IMR-90 (cell line): ENCODE measurements around the gene AKAP9. TPM values are rescaled to one million over a fixed set of nuclear protein-coding genes. Genes with fewer than 3 reads are reported as not detected.

ENCODE experiments used
- ATAC-seq: fragments of 200-7000 bp; cut with Tn5 transposase; 2 replicates; pipeline ENCODE4 v1.9.1; 2020; ENCODE audit warnings: low read depth, mild to moderate bottlenecking, moderate library complexity
- BruUV-seq: library from RNA; stranded (reverse); fragments of 400-500 nt; replicated peaks from 2 replicates; lab custom pipeline; 2021; lab: Mats Ljungman, UMichigan
- CTCF ChIA-PET: fragments of 300-600 bp; formaldehyde crosslinking; extraction: SDS; loops from one replicate; lab custom pipeline; 2021; ENCODE audit warnings: antibody characterized with exemption; lab: Yijun Ruan, JAX
- POLR2A ChIA-PET: fragments of 300-600 bp; sonication (Branson Sonifier 250); formaldehyde crosslinking; loops from one replicate; lab custom pipeline; 2022; ENCODE audit warnings: antibody characterized with exemption; ENCODE audit not compliant: unreplicated experiment; lab: Charles Lee
- DNase-seq: peaks from one replicate; pipeline ENCODE4 v3.0.0; 2013
- H2AFZ ChIP-seq: replicated peaks from 2 replicates; pipeline ENCODE3; 2013; ENCODE audit warnings: low read length, mild to moderate bottlenecking; ENCODE audit not compliant: poor library complexity
- H2AK5ac ChIP-seq: 2 replicates; pipeline ENCODE4 v1.6.1; 2013; ENCODE audit warnings: low read depth, low read length, inconsistent platforms
- H2AK9ac ChIP-seq: replicated peaks from 2 replicates; pipeline ENCODE3; 2013; ENCODE audit warnings: mild to moderate bottlenecking, low read depth, low read length, moderate library complexity; ENCODE audit not compliant: poor library complexity
- H2BK120ac ChIP-seq: 2 replicates; pipeline ENCODE4 v1.6.1; 2013; ENCODE audit warnings: low read depth, low read length, inconsistent platforms
- H2BK15ac ChIP-seq: 3 replicates; pipeline ENCODE4 v1.6.1; 2013; ENCODE audit warnings: low read depth, low read length, inconsistent platforms
- H2BK20ac ChIP-seq: 2 replicates; pipeline ENCODE4 v1.6.1; 2013; ENCODE audit warnings: low read depth, mild to moderate bottlenecking, inconsistent platforms, low read length, moderate library complexity
- H2BK5ac ChIP-seq: 2 replicates; pipeline ENCODE4 v1.6.1; 2013; ENCODE audit warnings: mild to moderate bottlenecking, low read depth, low read length, inconsistent platforms; ENCODE audit not compliant: poor library complexity, severe bottlenecking
- H3K14ac ChIP-seq: replicated peaks from 2 replicates; pipeline ENCODE4 v1.6.1; 2013; ENCODE audit warnings: low read depth, low read length, inconsistent platforms
- H3K18ac ChIP-seq: 2 replicates; pipeline ENCODE4 v1.6.1; 2013; ENCODE audit warnings: low read depth, low read length, control low read depth
- H3K23ac ChIP-seq: 2 replicates; pipeline ENCODE4 v1.6.1; 2013; ENCODE audit warnings: low read depth, low read length, inconsistent platforms
- H3K27ac ChIP-seq: 2 replicates; pipeline ENCODE4 v1.5.1; 2013; ENCODE audit warnings: mild to moderate bottlenecking, control low read depth, low read length; ENCODE audit not compliant: insufficient read depth
- H3K27me3 ChIP-seq: 2 replicates; pipeline ENCODE4 v1.6.1; 2013; ENCODE audit warnings: low read length; ENCODE audit not compliant: control insufficient read depth, insufficient read depth
- H3K36me3 ChIP-seq: 2 replicates; pipeline ENCODE4 v1.6.1; 2013; ENCODE audit warnings: low read length, mixed read lengths; ENCODE audit not compliant: control insufficient read depth, insufficient read depth
- H3K4ac ChIP-seq: 2 replicates; pipeline ENCODE4 v1.6.1; 2013; ENCODE audit warnings: low read depth, low read length, inconsistent platforms
- H3K4me1 ChIP-seq: 2 replicates; pipeline ENCODE4 v1.6.1; 2013; ENCODE audit warnings: low read length, mixed read lengths; ENCODE audit not compliant: control insufficient read depth, insufficient read depth
- H3K4me2 ChIP-seq: 2 replicates; pipeline ENCODE4 v1.6.1; 2013; ENCODE audit warnings: low read depth, mild to moderate bottlenecking, control low read depth, low read length, moderate library complexity
- H3K4me3 ChIP-seq: 2 replicates; pipeline ENCODE4 v1.5.1; 2013; ENCODE audit warnings: low read depth, mild to moderate bottlenecking, control low read depth, low read length, moderate library complexity; ENCODE audit not compliant: insufficient read depth
- H3K56ac ChIP-seq: 2 replicates; pipeline ENCODE4 v1.6.1; 2013; ENCODE audit warnings: low read length, inconsistent platforms; ENCODE audit not compliant: insufficient read depth; ENCODE audit errors: extremely low read depth
- H3K79me1 ChIP-seq, 2 experiments: 2 replicates each; pipeline ENCODE4 v1.6.1; 2013; ENCODE audit warnings: low read length in 2 of 2, inconsistent platforms in 1 of 2, low read depth in 1 of 2
- H3K9ac ChIP-seq: 2 replicates; pipeline ENCODE4 v1.6.1; 2013; ENCODE audit warnings: low read depth, low read length, control low read depth
- H3K9me1 ChIP-seq: 2 replicates; pipeline ENCODE4 v1.6.1; 2013; ENCODE audit warnings: low read length, inconsistent platforms; ENCODE audit not compliant: insufficient read depth
- H3K9me3 ChIP-seq: 2 replicates; pipeline ENCODE4 v1.6.1; 2013; ENCODE audit warnings: low read length; ENCODE audit not compliant: control insufficient read depth, insufficient read depth
- H4K20me1 ChIP-seq: 2 replicates; pipeline ENCODE4 v1.6.1; 2013; ENCODE audit warnings: low read length, inconsistent platforms; ENCODE audit not compliant: insufficient read depth
- H4K5ac ChIP-seq: 2 replicates; pipeline ENCODE4 v1.6.1; 2013; ENCODE audit warnings: mild to moderate bottlenecking, low read depth, low read length, control low read depth
- H4K8ac ChIP-seq, 2 experiments: 2 replicates each; pipeline ENCODE4 v1.6.1; 2013; ENCODE audit warnings: low read depth in 2 of 2, low read length in 2 of 2, control low read depth in 1 of 2, inconsistent platforms in 1 of 2
- H4K91ac ChIP-seq: 2 replicates; pipeline ENCODE4 v1.6.1; 2013; ENCODE audit warnings: low read depth, low read length, inconsistent platforms; ENCODE audit not compliant: insufficient read depth
- BHLHE40 ChIP-seq: fragments of 150-350 bp; IDR thresholded peaks from 2 replicates; pipeline ENCODE4 v1.6.1; 2016; ENCODE audit warnings: mild to moderate bottlenecking, low read depth, low read length
- CHD1 ChIP-seq: IDR thresholded peaks from 2 replicates; pipeline ENCODE4 v1.6.1; 2012; ENCODE audit warnings: low read depth, low read length, improper control_type of control experiment
- CTCF ChIP-seq: conservative IDR thresholded peaks from 2 replicates; pipeline ENCODE4 v1.5.1; 2012; ENCODE audit warnings: mild to moderate bottlenecking, low read depth, low read length, improper control_type of control experiment
- ELK1 ChIP-seq: fragments of 150-350 bp; IDR thresholded peaks from 2 replicates; pipeline ENCODE4 v1.6.1; 2016; ENCODE audit warnings: low read depth, mild to moderate bottlenecking, low read length, moderate library complexity, borderline replicate concordance
- FOS ChIP-seq: fragments of 150-350 bp; IDR thresholded peaks from 2 replicates; pipeline ENCODE4 v1.6.1; 2016; ENCODE audit warnings: low read depth, low read length
- MAFK ChIP-seq: IDR thresholded peaks from 2 replicates; pipeline ENCODE4 v1.6.1; 2012; ENCODE audit warnings: low read depth, low read length, improper control_type of control experiment
- MAZ ChIP-seq: IDR thresholded peaks from 2 replicates; pipeline ENCODE4 v1.6.1; 2012; ENCODE audit warnings: low read depth, mild to moderate bottlenecking, low read length, improper control_type of control experiment, moderate library complexity, borderline replicate concordance
- MXI1 ChIP-seq: IDR thresholded peaks from 2 replicates; pipeline ENCODE4 v1.6.1; 2012; ENCODE audit warnings: low read depth, mild to moderate bottlenecking, low read length, moderate library complexity, borderline replicate concordance
- NFE2L2 ChIP-seq: fragments of 150-350 bp; IDR thresholded peaks from 2 replicates; pipeline ENCODE4 v1.6.1; 2016; ENCODE audit warnings: low read depth, mild to moderate bottlenecking, low read length
- RCOR1 ChIP-seq: IDR thresholded peaks from 2 replicates; pipeline ENCODE4 v1.6.1; 2012; ENCODE audit warnings: mild to moderate bottlenecking, low read length, improper control_type of control experiment; ENCODE audit not compliant: insufficient replicate concordance
- SMC3 ChIP-seq: fragments of 150-350 bp; IDR thresholded peaks from 2 replicates; pipeline ENCODE4 v1.6.1; 2016; ENCODE audit warnings: low read depth, mild to moderate bottlenecking, antibody characterized with exemption, low read length, moderate library complexity
- USF2 ChIP-seq: fragments of 150-350 bp; IDR thresholded peaks from 2 replicates; pipeline ENCODE4 v1.6.1; 2017; ENCODE audit warnings: mild to moderate bottlenecking, antibody characterized with exemption, low read length, low read depth
- WGBS, 2 experiments: methylation state at CpG; one replicate each; pipeline versions ENCODE4 v1.1.5 to v1.1.7; 2013; ENCODE audit warnings: missing lambda C conversion rate in 2 of 2; ENCODE audit not compliant: insufficient read length in 1 of 2; ENCODE audit errors: extremely low coverage in 2 of 2; 5-methylcytosine and 5-hydroxymethylcytosine counted together
- dilution Hi-C: fragments of 300-500 bp; cut with HindIII; formaldehyde crosslinking; loops from one replicate; pipeline ENCODE4 v1.14.3; 2018; ENCODE audit warnings: low sequenced_read_pairs; ENCODE audit not compliant: unreplicated experiment
- in situ Hi-C: fragments of 300-500 bp; cut with MboI; formaldehyde crosslinking; loops from 3 replicates; pipeline ENCODE4 v1.14.3; 2019; ENCODE audit warnings: low sequenced_read_pairs, inconsistent platforms, mixed read lengths
- intact Hi-C: fragments of 100-400 bp; cut with micrococcal nuclease; formaldehyde crosslinking; loops from 2 replicates; pipeline ENCODE4 v1.10.0; 2022
- polyA plus RNA-seq, 3 experiments: library from polyadenylated mRNA; depleted of rRNA; stranded (reverse); fragments of >200 nt; gene quantifications; 2 replicates each; pipeline ENCODE4 v1.2.3, GENCODE V29; 2012; ENCODE audit warnings: low replicate concordance in 1 of 3
- total RNA-seq: library from RNA; depleted of rRNA; stranded (reverse); fragments of >200 nt; gene quantifications from 2 replicates; pipeline ENCODE4 v1.2.3, GENCODE V29; 2012

Gene AKAP9
- total and polyA plus RNA-seq, 2 of the 4 experiments (the other 2 are of a cell fraction) = 9.7 to 25.3 TPM

GRCh38 chr7:91961816-91962215 is 21.2 kb downstream of the AKAP9 start:
- H3K9ac ChIP-seq = no peak overlapping the region
- no peaks in the 10 kb centered on the region for H3K9me1 ChIP-seq
- H3K4me1 ChIP-seq = no peaks in the 10 kb centered on the region
- no peak overlapping the region for H2BK15ac ChIP-seq
- ATAC-seq (no peak), DNase-seq (no peak)
- H2BK120ac ChIP-seq = no peak overlapping the region
- H3K36me3 ChIP-seq = no peaks in the 10 kb centered on the region
- in situ Hi-C loops (no loop called here), dilution Hi-C loops (no loop called here), intact Hi-C loops (no loop called here)
- no peak overlapping the region for H3K56ac ChIP-seq
- no CpG with 5 or more reads among the region's 2 CpGs for WGBS, 2 experiments
- H3K4ac ChIP-seq = no peak overlapping the region
- no peak overlapping the region for H3K4me3 ChIP-seq
- no peak for TF ChIP-seq CHD1
- no peak for TF ChIP-seq MAZ
- no peak for TF ChIP-seq MXI1
- no peak for TF ChIP-seq FOS
- TF ChIP-seq ELK1 = no peak
- no peak for TF ChIP-seq USF2
- no peak for TF ChIP-seq BHLHE40
- no peak for TF ChIP-seq NFE2L2
- no peak for TF ChIP-seq RCOR1
- no peak for TF ChIP-seq SMC3
- TF ChIP-seq CTCF = no peak
- TF ChIP-seq MAFK = no peak
- peaks cover 7 to 21% of the 10 kb centered on the region in 2 experiments; a peak in 3 of 4 replicates for H3K79me1 ChIP-seq
- H3K23ac ChIP-seq = no peak overlapping the region
- CTCF ChIA-PET = no interaction called here
- H3K9me3 ChIP-seq = no peaks in the 10 kb centered on the region
- no peak overlapping the region for H3K14ac ChIP-seq
- no peak overlapping the region for H2AK5ac ChIP-seq
- no peaks in the 10 kb centered on the region for H3K27me3 ChIP-seq
- no peak overlapping the region for H2AK9ac ChIP-seq
- H4K5ac ChIP-seq = no peak overlapping the region
- no peak overlapping the region for H2AFZ ChIP-seq
- peaks cover 14% of the 10 kb centered on the region; the same call in 1 of the 2 replicates for H4K20me1 ChIP-seq
- H2BK20ac ChIP-seq = no peak overlapping the region
- no peak overlapping the region for H2BK5ac ChIP-seq
- no peak overlapping the region for H4K91ac ChIP-seq
- POLR2A ChIA-PET = no interaction called here
- no peak overlapping the region for H3K27ac ChIP-seq
- BruUV-seq = no TSS peak
- H4K8ac ChIP-seq = no peak overlapping the region
- H3K4me2 ChIP-seq = no peak overlapping the region
- no peak overlapping the region for H3K18ac ChIP-seq
